ENCODE results near the gene MGLL. TPM values are rescaled to one million over a fixed set of nuclear protein-coding genes. Genes with fewer than 3 reads are reported as not detected.

The MGLL gene
- total RNA-seq, 2 experiments from 2014 or later = 0.28 to 0.38 TPM

DNA sequence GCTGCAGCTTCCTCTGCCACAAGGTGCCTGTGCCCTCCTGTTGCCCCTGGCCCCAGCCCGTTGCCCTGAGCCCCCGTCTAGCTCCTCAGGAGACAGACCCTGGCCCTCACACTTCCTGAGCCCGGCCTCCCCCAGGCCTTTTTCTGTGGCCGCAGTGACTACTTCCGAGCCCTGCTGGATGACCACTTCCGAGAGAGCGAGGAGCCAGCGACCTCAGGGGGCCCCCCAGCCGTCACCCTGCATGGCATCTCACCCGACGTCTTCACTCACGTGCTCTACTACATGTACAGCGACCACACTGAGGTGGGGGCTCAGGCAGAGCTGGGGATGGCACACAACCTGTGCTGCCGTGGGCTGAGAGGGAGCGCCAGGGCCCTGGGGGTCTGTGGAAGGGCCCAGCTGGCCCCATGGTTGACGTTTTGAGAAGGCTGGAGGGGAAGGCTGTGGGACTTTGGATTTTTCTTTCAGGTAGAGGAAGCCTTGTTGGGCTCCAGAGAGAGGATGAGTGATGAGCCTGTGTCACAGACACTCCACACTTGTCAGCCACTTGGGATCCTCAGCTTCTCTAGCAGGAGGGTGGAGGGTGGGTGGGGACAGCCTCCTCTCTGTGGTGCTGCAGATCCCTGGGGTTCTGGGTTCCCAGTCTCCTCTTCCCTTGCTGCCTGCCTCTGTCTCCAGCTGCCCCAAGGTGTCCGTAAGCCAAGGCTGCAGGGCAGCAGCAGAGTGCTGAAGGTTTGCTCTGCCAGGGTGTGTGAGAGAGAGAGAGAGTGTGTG, 144.6 kb downstream of the MGLL start:
- intact Hi-C loops (cut with DNase I, micrococcal nuclease) = loop anchor here in 1 of 2 experiments (10.0 kb wide), 4 partner anchors 447 to 1593 kb away; partner anchors contain the start of genes EEFSEC, RAB7A, RUVBL1 and SLC41A3
- ChIA-PET CTCF (no interaction called here), POLR2A (interaction anchor here (0.8 kb wide), 1 partner anchor 80 kb away, joined by 3 read pairs; no protein-coding TSS in a partner anchor)
- Histone ChIP-seq H3K9me3 (ENCODE audit: control insufficient read depth in 1 of 2, insufficient read depth in 1 of 2, low read length in 2 of 2) (no peaks in the 10 kb centered on the region), H3K4me3 (ENCODE audit: low read length) (no peak overlapping the region), H3K27ac (ENCODE audit: low read depth in 1 of 2, low read length in 2 of 2) (no peak overlapping the region), H3K36me3 (ENCODE audit: insufficient read depth, low read length) (peaks cover 37% of the 10 kb centered on the region), H3K27me3 (ENCODE audit: control insufficient read depth in 1 of 2, insufficient read depth in 2 of 2, low read length in 2 of 2) (no peaks in the 10 kb centered on the region), H3K4me1 (ENCODE audit: insufficient read depth, low read length) (peaks cover 28% of the 10 kb centered on the region)
- peak overlapping the region; percentile 11 for H3K4me3 Mint-ChIP-seq
- DNase-seq = peak in 1 of 14 experiments; percentile 30
- no peaks in the 10 kb centered on the region for H3K9me3 Mint-ChIP-seq
- no peaks in the 10 kb centered on the region for H3K27me3 Mint-ChIP-seq
- peaks cover 38% of the 10 kb centered on the region for H3K36me3 Mint-ChIP-seq (ENCODE audit: low read depth)
- no peak overlapping the region for H3K27ac Mint-ChIP-seq
- ATAC-seq (ENCODE audit: poor library complexity) = no peak
- TF ChIP-seq, protein P1, sequence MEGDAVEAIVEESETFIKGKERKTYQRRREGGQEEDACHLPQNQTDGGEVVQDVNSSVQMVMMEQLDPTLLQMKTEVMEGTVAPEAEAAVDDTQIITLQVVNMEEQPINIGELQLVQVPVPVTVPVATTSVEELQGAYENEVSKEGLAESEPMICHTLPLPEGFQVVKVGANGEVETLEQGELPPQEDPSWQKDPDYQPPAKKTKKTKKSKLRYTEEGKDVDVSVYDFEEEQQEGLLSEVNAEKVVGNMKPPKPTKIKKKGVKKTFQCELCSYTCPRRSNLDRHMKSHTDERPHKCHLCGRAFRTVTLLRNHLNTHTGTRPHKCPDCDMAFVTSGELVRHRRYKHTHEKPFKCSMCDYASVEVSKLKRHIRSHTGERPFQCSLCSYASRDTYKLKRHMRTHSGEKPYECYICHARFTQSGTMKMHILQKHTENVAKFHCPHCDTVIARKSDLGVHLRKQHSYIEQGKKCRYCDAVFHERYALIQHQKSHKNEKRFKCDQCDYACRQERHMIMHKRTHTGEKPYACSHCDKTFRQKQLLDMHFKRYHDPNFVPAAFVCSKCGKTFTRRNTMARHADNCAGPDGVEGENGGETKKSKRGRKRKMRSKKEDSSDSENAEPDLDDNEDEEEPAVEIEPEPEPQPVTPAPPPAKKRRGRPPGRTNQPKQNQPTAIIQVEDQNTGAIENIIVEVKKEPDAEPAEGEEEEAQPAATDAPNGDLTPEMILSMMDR (IDR thresholded peaks at IDR 0.05) = no peak
- peaks cover 35% of the 10 kb centered on the region for H3K4me1 Mint-ChIP-seq (ENCODE audit: low read depth)

DNA sequence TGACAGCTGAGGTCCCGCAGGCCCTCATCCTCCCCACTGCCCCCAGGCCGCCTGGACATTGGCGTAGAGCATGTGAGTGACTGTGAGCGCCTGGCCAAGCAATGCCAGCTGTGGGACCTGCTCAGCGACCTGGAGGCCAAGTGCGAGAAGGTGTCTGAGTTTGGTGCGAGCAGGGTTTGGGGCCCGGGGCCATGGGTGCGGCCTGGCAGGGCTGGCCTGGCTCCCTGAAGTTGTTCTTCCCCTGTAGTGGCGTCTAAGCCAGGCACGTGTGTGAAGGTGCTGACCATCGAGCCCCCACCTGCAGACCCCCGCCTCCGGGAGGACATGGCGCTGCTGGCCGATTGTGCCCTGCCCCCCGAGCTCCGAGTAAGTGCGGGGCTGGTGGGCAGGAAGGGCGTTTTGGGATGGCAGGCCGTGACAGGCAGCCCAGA, 145.4 kb downstream of the MGLL start:
- Mint-ChIP-seq H3K4me3 (no peak overlapping the region), H3K27me3 (no peaks in the 10 kb centered on the region), H3K9me3 (no peaks in the 10 kb centered on the region), H3K4me1 (ENCODE audit: low read depth) (peaks cover 35% of the 10 kb centered on the region), H3K36me3 (ENCODE audit: low read depth) (peaks cover 39% of the 10 kb centered on the region), H3K27ac (no peak overlapping the region)
- ChIA-PET POLR2A (no interaction called here), CTCF (no interaction called here)
- DNase-seq (peak in 2 of 14 experiments; percentile 14 to 30), ATAC-seq (ENCODE audit: poor library complexity) (no peak)
- peaks cover 33% of the 10 kb centered on the region for H3K4me1 ChIP-seq (ENCODE audit: insufficient read depth, low read length)
- H3K9me3 ChIP-seq (ENCODE audit: control insufficient read depth in 1 of 2, insufficient read depth in 1 of 2, low read length in 2 of 2) = no peaks in the 10 kb centered on the region
- no peak overlapping the region for H3K27ac ChIP-seq (ENCODE audit: low read depth in 1 of 2, low read length in 2 of 2)
- TF ChIP-seq, protein P1 (IDR thresholded peaks at IDR 0.05) = no peak
- intact Hi-C loops (cut with DNase I, micrococcal nuclease) = loop anchor here in 1 of 2 experiments (10.0 kb wide), 4 partner anchors 448 to 1592 kb away; partner anchors contain the start of genes EEFSEC, RAB7A, RUVBL1 and SLC41A3
- H3K4me3 ChIP-seq (ENCODE audit: low read length) = no peak overlapping the region
- no peaks in the 10 kb centered on the region for H3K27me3 ChIP-seq (ENCODE audit: control insufficient read depth in 1 of 2, insufficient read depth in 2 of 2, low read length in 2 of 2)
- peaks cover 37% of the 10 kb centered on the region for H3K36me3 ChIP-seq (ENCODE audit: insufficient read depth, low read length)

DNA sequence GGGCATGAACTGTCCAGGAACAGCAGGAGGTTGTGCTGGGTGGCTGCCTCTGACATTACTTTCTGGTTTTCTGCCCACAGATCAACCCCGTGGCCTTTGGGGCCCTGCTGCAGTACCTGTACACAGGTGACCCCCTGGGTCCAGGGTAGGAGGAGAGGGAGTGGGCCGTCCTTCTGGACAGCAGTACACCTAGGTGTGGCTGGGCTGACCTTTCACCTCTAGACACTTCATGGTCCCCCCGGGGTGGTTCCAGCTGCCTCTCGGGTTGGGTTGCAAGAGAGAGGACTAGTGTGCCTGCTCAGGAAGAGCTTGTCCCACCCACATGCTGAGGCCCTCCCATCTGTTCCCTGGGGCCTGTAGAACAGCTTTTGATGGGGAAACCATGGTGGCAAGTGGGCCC, 145.9 kb downstream of the MGLL start:
- Histone ChIP-seq H3K27ac (ENCODE audit: low read depth in 1 of 2, low read length in 2 of 2) (no peak overlapping the region), H3K27me3 (ENCODE audit: control insufficient read depth in 1 of 2, insufficient read depth in 2 of 2, low read length in 2 of 2) (no peaks in the 10 kb centered on the region), H3K36me3 (ENCODE audit: insufficient read depth, low read length) (peaks cover 37% of the 10 kb centered on the region), H3K4me1 (ENCODE audit: insufficient read depth, low read length) (peaks cover 37% of the 10 kb centered on the region), H3K4me3 (ENCODE audit: low read length) (no peak overlapping the region), H3K9me3 (ENCODE audit: control insufficient read depth in 1 of 2, insufficient read depth in 1 of 2, low read length in 2 of 2) (no peaks in the 10 kb centered on the region)
- ChIA-PET CTCF (no interaction called here), POLR2A (no interaction called here)
- DNase-seq = peak in 2 of 14 experiments; percentile 9 to 30
- ATAC-seq (ENCODE audit: poor library complexity) = no peak
- no peaks in the 10 kb centered on the region for H3K27me3 Mint-ChIP-seq
- H3K4me1 Mint-ChIP-seq (ENCODE audit: low read depth) = peaks cover 38% of the 10 kb centered on the region
- TF ChIP-seq, protein P1 (IDR thresholded peaks at IDR 0.05) = no peak
- peak overlapping the region; percentile 33 for H3K27ac Mint-ChIP-seq
- H3K9me3 Mint-ChIP-seq = no peaks in the 10 kb centered on the region
- H3K4me3 Mint-ChIP-seq = no peak overlapping the region
- peaks cover 42% of the 10 kb centered on the region for H3K36me3 Mint-ChIP-seq (ENCODE audit: low read depth)
- intact Hi-C loops (cut with DNase I, micrococcal nuclease) = loop anchor here in 1 of 2 experiments (10.0 kb wide), 4 partner anchors 448 to 1592 kb away; partner anchors contain the start of genes EEFSEC, RAB7A, RUVBL1 and SLC41A3

Data from CD4-positive, alpha-beta T cell (primary cell).